NCI-H345 treated with DMSO at 0.1 percent for 48 hours (cell line): ENCODE results near the gene ARMC2.
"Not testable (repeated sequence)": the region's sequence is repeated elsewhere in the genome, so short reads cannot be mapped to it uniquely, and the experiment has no call there.

Experiments
- DNase-seq: peaks from one replicate; lab custom pipeline; 2025; ENCODE audit not compliant: unreplicated experiment; lab: John Stamatoyannopoulos, UW

ARMC2 gene

DNA sequence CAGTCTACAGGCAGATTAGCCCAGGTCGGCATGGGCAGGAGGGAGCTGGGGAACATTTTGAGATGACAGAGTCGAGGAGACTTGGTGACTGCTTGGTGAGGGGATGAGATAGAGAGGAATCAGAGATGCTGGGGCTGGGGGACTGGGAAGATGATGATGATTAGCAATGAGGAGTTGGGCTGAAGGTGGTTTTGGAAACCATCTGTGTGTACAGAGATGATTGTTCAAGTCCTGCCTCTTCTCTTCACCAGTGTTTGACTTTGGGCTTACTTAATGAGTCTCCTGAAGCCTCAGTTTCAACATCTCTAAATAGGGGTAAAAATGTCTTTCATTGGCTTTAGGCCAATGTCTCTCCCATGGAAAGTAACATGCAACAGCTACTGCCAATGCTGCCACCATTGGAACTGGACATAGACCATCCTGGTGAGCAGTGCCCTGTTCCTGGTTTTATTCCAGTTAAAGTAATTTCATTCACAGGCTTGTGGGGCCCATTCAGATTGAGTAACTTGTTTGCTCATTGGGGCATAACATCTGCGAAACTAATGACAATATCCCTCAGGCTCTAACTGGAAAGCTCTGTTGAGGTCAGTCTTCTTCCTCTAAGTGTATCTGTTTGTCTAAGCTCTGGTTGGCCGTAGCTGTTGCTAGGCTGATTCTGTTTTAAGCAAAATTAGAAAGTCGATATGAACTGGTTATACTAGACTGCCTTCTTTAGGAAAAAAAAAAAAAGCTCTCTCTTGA, 99.1 kb downstream of the ARMC2 start:
- DNase-seq: no peak

- DNase-seq: no peak
Observed at GRCh38 chr6:108948181-108948661, 100.0 kb downstream of the ARMC2 start.

DNA sequence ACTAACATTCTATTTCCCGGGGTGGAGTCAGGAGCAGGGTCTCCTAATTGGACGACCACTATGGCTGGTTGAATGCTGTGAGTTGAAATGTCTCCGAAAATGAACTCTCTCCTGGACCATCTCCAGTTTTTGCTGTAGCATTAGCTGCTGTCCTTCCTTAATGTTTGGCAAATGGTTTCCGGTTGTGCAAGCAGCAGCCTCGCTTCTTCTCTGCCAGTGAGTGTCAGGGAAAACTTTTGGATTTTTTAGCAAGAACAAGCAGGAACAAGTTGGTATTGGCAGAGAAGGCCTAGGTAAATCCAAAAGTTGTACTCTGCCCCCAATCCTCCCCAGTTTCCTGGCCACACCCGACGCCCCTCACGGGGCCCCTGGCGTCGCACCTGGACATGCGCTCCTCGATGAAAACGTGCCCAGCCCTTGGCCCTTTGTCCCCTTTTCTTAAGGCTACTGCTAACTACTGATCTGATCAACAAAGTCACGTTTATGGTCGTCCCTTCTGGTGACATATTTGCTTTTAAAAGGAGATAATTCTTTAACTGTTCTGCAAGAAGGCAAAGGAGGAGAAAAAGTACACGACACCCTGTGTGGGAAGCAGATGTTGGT, 103.2 kb downstream of the ARMC2 start:
- no peak for DNase-seq

DNA sequence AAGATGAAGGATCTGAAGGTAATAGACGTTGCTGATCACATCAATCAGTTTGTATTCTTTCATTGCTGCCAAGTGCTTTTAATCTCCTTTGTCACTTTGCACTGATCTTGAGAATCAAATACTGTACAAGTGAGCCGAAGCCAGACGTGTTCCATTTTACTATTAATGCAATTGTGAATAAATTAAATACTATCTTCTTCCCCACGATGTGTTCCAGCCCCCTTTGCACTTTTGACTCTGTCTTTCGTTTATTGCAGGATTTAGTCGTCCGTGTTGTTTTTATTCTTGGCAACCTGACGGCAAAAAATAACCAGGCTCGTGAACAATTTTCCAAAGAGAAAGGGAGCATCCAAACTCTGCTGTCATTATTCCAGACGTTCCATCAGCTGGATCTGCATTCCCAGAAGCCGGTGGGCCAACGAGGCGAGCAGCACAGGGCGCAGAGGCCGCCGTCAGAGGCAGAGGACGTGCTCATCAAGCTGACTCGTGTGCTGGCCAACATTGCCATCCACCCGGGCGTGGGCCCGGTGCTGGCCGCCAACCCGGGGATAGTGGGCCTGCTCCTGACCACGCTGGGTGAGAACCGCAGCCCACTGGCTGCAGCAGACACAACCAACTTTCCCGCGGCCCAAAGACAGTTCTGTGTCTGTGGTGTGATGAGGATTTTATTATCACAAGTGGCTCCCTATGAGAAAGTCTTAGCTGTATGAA, 104.7 kb downstream of the ARMC2 start:
- DNase-seq: no peak

GRCh38 chr6:108953681-108954080, 105.5 kb downstream of the ARMC2 start:
- DNase-seq: no peak

DNA sequence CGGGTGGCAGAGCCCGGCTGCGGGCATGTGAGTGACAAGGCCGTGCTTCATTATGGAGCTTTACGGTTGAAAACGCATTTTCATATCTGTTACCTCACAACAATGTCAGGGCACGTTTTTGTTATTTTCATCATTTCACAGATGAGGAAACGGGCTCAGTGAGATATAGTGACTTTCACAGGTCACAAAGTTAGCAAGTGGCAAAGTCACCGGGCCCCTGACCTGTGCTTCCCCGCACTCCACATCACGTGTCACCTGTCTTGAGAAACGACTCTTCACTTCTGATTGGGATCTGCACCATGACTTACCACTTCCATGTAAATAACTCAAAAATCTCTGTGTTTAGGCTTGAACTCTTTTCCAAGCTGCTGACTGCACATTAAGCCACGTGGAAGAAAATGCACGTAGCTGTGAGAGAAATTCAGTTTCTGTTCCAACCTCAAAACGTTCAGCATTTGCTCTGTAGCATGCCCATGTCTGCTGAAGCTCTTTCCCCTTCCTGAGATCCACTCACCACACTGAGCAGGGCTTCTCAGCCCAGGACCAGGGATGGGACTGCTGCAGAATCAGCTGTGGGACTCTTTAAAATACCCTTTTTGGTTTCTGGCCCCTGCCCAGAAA, 107.2 kb downstream of the ARMC2 start:
- DNase-seq: no peak

DNA sequence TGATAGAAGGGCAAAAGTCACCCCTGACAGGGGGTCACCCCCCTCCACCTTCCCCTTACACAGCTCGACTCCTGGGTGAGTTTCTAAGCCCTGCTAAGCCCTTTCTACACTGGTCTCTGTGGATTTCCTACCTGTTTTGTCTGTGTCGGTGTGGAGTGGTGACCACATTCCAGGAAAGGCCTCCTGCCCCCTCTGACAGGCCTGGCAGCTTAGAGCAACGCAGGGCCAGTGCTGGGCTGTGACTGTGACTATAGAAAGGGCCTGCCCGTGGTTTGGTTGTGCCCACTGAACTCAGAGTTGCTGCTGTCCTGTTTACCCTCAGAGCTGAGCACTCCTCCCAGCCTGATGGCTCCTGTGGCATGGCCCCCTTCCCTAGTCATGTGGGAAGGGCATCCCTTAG, 109.0 kb downstream of the ARMC2 start:
- no peak for DNase-seq

DNA sequence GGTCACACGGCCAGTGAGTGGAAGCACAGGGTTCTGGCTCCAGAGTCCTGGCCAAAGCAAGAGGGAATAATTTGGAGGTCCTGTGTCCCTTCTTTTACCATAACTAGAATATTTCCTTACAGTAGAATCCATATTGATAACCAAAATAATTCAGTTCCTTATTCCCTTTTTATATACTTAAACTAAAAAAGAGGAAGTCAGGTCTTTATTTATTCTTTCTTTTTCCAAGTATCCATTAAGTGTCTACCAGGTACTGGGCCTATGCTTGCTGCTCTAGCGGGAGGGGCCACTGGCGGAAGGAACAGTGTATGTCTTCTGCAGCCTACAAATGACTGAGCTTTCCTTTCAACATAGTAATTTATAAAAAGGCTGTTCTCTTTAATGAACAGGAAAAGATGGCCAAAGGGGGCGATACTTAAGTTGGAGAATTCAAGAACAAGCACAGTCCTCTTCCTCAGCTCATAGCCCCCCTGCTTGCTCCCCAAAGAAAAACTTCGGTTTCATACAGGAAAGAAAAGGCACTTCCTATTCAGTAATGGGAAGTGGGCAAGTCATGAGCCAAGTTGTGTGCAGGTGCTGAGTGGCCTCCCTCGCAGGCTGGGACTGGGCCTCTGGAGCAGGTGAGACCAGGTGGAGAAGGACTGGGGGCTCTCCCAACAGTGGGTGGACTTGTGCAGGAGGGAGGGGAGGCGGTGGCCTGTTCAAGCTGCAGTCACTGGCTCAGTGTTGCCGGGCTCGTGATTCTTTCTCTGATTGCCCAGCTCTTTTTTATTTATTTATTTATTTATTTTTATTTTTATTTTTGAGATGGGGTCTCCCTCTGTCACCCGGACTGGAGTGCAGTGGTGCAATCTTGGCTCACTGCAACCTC, 110.9 kb downstream of the ARMC2 start:
- DNase-seq: no peak

GRCh38 chr6:108959972-108960582, 111.9 kb downstream of the ARMC2 start:
- no peak for DNase-seq

DNA sequence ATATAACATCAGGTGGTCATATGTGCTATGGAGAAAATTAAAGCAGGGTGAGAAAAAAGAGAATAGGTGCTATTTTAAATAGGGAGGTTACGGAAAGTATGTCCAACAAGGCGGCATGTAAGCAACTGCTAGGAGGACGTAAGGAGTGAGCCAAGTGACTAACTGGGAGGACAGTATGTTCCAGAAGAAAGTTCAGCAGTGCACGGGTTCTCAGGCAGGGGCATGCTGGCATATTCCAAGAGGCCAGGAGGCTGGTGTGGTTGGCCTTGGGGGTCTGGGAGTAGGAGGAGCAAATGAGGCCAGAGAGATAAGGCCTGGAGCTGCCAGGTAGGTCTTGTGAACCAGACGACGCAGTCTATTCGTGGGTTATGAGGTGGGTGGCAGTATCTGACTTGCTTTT, 112.4 kb downstream of the ARMC2 start:
- no peak for DNase-seq

DNA sequence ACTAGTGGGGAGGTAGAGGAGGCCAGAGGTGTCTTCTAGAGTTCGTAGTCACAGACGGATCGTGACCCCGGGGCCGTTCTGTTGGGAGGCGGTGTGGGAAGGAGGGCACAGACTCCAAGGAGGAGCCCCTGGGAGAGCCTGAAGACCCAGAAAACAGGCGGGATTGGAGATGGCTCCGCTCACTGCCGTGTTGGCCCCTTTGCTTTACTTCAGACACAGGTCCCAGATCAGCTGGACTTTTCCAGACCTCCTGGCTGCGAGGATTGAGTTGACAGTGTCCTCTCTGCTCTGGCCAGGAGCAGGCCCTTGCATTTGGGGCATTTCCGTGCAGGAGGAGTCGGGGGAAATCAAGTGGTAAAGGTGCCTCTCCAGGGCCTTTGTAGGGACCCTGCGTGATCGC, 112.9 kb downstream of the ARMC2 start:
- DNase-seq: no peak

GRCh38 chr6:108961985-108962384, 113.8 kb downstream of the ARMC2 start:
- DNase-seq: no peak

DNA sequence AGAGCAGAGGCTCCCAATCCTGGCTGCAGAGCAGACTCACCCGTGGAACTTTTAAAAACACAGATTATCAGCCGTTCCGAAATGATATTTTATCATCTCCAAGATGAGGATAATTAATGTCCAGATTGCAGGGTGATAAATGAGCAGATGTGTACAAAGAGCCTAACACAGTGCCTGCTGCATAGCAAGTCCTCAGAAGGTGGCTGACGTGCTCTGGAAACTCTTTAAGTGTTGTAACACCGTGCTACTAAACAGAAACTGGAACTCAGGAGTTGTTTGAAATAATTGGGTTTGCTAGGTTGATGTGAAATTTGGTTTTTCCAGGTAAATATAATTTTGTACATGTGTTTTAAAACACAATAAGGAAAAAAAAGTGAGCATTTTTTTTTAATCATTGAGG, 118.0 kb downstream of the ARMC2 start:
- no peak for DNase-seq

DNA sequence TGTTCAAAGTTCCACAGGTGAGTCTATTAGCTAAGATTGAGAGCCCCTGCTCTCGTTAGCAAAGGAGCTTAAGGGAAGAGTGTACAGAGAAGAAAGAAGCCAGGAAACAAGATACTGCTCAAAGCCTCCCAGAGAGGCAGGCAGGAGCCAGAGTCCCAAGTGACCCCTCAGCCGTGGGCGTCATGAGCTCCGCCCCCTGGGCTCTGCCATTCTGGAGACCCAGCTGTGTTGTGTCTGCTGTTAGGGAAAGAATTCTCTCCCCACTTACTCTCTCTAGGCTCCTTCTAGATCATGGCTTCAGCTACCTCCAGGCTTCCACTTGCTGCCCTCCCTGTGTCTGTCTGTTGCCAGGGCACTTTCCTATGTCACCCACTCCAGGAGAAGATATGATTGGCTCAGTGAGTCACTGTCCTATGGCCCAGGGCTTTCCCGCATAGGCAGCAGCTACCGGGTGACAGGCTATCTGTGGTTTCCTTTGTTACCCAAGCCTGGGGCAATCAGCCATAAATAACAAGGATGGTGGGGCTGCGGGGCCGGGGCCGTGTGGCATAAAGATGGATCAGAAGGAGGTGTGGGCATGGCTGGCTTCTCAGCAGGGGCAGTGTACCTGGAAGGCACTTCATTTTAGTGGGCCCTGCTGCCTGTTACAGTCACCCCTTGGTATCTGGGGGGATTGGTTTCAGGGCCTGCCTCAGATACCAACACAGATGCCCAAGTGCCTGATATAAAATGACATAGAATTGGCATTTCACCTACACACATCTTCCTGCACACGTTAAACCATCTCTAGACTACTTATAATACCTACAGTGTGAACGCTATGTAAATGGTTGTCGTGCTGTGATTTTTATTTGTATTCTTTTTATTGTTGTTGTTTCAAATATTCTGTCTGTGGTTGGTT, 118.9 kb downstream of the ARMC2 start:
- no peak for DNase-seq

- no peak for DNase-seq
Observed at GRCh38 chr6:108968325-108969316, 120.4 kb downstream of the ARMC2 start.

DNA sequence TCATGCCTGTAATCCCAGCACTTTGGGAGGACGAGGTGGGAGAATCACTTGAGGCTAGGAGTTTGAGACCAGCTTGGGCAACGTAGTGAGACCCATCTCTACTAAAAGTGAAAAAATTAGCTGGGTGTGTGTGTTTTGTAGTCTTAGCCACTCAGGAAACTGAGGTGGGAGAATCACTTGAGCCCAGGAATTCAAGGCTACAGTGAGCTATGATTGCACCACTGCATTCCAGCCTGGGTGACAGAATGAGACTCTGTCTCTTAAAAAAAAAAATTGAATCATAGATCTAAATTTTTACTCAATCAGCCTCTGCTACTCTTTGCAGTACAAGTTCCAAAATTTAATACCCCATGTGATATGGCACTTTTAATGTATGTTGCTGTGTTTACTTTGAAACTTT, 121.6 kb downstream of the ARMC2 start:
- DNase-seq: no peak

DNA sequence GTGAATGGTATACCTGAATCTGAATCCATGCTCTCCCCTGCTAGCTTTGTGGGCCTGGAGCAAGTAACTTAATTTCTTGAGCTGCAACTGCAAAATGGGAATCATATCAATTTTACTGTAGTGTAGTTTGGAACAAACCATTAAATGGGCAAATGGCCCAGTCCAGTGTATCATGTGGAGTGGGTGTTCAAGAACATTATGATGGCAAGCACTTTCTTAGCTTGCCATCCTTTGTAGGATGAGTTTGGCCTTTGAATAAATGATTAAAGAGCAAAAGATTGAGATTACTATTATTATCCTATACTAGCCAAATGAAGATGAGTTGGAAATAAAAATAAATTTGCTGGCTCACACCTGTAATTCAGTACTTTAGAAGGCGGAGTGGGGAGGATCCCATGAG, 126.0 kb downstream of the ARMC2 start:
- no peak for DNase-seq

DNA sequence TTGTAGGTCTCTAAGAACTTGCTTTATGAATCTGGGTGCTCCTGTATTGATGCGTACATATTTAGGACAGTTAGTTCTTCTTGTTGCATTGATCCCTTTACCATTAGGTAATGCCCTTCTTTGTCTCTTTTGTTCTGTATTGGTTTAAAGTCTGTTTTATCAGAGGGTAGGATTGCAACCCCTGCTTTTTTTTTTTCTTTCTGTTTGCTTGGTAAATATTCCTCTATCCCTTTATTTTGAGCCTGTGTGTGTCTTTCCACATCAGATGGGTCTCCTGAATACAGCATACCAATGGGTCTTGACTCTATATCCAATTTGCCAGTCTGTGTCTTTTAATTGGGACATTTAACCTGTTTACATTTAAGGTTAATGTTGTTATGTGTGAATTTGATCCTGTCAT, 130.4 kb downstream of the ARMC2 start:
- DNase-seq: not testable (repeated sequence)
